ENCODE data around the gene MAP3K9. TPM values are rescaled to one million over a fixed set of nuclear protein-coding genes. Genes with fewer than 3 reads are reported as not detected.

Gene MAP3K9
- total and polyA plus RNA-seq, 9 of the 15 experiments (the other 6 are each of a cell fraction or from before 2014, with no cell fraction given), result 0.03 to 0.60 (median 0.36) TPM

DNA sequence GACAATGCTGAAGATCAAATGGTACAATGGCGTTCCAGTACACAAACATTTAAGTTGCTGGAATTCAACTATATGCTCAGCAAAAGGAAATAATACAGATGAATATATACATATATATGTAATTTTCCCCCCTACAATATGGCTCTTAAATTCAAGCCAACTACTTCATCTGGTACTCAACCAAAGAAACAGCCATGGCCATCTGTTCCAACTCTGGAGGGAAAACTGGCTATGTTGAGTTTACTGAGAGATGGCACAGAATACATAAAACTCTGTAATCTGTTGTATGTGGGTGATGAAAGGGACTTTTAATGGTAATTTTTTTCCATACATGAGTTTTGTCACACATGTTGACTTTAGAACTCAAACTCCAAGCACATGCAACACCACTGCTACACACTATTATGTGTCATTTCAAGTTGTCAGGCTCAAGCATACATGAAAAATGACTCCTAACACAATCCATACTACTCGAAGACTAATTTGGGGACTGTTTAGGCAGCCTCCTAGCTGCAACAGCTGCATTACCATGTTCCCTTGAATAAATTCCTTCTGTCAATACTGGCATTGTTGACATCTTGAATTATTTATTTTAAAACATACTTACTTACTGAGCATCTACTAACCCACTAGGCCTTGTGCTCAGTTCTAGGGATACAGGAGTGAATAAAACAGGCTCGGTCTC, 38.2 kb upstream of the MAP3K9 start (continued):
- TF ChIP-seq MITF (IDR thresholded peaks at IDR 0.05) (no peak), ZNF239 (CRISPR knock-in tag; IDR thresholded peaks at IDR 0.05) (no peak), NBN (IDR thresholded peaks at IDR 0.05; ENCODE audit: low read depth) (no peak)

GRCh38 chr14:70845601-70846000, 36.3 kb upstream of the MAP3K9 start:
- no peak overlapping the region for H3K9ac ChIP-seq (ENCODE audit: insufficient read depth in 1 of 2, low read depth in 2 of 2, low read length in 2 of 2)
- FAIRE-seq (no peak), ATAC-seq (no peak), DNase-seq (ENCODE audit: extremely low read depth in 1 of 4, low spot score in 3 of 4) (no peak)
- no peak overlapping the region for H2AFZ ChIP-seq (ENCODE audit: low read depth, low read length)
- no peaks in the 10 kb centered on the region for H3K4me1 ChIP-seq (replicated peaks in 1 of 2; ENCODE audit: control insufficient read depth in 2 of 2, insufficient read depth in 2 of 2, low read length in 2 of 2)
- H3K4me3 ChIP-seq, result no peak overlapping the region
- no peak overlapping the region for H3K27ac ChIP-seq (ENCODE audit: extremely low read depth, low read depth, low read length)
- in situ Hi-C loops (cut with MboI) (no loop called here), intact Hi-C loops (cut with micrococcal nuclease) (no loop called here)
- no peaks in the 10 kb centered on the region; a peak in 1 of 5 replicates for H3K27me3 ChIP-seq (ENCODE audit: control insufficient read depth in 2 of 2, insufficient read depth in 2 of 2, low read length in 2 of 2)
- no peaks in the 10 kb centered on the region for H3K36me3 ChIP-seq (ENCODE audit: control insufficient read depth, insufficient read depth, low read length)
- H3K9me3 ChIP-seq (replicated peaks; ENCODE audit: control insufficient read depth, insufficient read depth, low read depth, low read length), result no peaks in the 10 kb centered on the region
- ChIA-PET POLR2A (no interaction called here), CTCF (ENCODE audit: low intra/inter-chr PET ratio) (no interaction called here)
- no peaks in the 10 kb centered on the region for H3K79me2 ChIP-seq (ENCODE audit: control insufficient read depth, insufficient read depth, low read length)
- no TSS peak for BruUV-seq (replicated peaks)
- 6% methylated on average over 2 of the region's 2 CpGs for WGBS (ENCODE audit: insufficient coverage, low coverage, missing lambda C conversion rate)
- no peaks in the 10 kb centered on the region for H3K9me1 ChIP-seq (ENCODE audit: control insufficient read depth, insufficient read depth, low read length)
- no peak overlapping the region for H3K4me2 ChIP-seq (ENCODE audit: insufficient read depth, low read length)
- no peaks in the 10 kb centered on the region for H4K20me1 ChIP-seq (replicated peaks; ENCODE audit: control insufficient read depth, insufficient read depth, low read length)
- TF ChIP-seq CBX2 (IDR thresholded peaks at IDR 0.05; ENCODE audit: insufficient read depth, low read length, poor library complexity, severe bottlenecking) (no peak), TAL1 (IDR thresholded peaks at IDR 0.05) (no peak), MBD1 (CRISPR knock-in tag; IDR thresholded peaks at IDR 0.05) (no peak), ZNF311 (CRISPR knock-in tag; IDR thresholded peaks at IDR 0.05) (no peak), ZBTB8A (IDR thresholded peaks at IDR 0.05; ENCODE audit: partially characterized antibody) (no peak)
- TF ChIP-seq, protein P1, sequence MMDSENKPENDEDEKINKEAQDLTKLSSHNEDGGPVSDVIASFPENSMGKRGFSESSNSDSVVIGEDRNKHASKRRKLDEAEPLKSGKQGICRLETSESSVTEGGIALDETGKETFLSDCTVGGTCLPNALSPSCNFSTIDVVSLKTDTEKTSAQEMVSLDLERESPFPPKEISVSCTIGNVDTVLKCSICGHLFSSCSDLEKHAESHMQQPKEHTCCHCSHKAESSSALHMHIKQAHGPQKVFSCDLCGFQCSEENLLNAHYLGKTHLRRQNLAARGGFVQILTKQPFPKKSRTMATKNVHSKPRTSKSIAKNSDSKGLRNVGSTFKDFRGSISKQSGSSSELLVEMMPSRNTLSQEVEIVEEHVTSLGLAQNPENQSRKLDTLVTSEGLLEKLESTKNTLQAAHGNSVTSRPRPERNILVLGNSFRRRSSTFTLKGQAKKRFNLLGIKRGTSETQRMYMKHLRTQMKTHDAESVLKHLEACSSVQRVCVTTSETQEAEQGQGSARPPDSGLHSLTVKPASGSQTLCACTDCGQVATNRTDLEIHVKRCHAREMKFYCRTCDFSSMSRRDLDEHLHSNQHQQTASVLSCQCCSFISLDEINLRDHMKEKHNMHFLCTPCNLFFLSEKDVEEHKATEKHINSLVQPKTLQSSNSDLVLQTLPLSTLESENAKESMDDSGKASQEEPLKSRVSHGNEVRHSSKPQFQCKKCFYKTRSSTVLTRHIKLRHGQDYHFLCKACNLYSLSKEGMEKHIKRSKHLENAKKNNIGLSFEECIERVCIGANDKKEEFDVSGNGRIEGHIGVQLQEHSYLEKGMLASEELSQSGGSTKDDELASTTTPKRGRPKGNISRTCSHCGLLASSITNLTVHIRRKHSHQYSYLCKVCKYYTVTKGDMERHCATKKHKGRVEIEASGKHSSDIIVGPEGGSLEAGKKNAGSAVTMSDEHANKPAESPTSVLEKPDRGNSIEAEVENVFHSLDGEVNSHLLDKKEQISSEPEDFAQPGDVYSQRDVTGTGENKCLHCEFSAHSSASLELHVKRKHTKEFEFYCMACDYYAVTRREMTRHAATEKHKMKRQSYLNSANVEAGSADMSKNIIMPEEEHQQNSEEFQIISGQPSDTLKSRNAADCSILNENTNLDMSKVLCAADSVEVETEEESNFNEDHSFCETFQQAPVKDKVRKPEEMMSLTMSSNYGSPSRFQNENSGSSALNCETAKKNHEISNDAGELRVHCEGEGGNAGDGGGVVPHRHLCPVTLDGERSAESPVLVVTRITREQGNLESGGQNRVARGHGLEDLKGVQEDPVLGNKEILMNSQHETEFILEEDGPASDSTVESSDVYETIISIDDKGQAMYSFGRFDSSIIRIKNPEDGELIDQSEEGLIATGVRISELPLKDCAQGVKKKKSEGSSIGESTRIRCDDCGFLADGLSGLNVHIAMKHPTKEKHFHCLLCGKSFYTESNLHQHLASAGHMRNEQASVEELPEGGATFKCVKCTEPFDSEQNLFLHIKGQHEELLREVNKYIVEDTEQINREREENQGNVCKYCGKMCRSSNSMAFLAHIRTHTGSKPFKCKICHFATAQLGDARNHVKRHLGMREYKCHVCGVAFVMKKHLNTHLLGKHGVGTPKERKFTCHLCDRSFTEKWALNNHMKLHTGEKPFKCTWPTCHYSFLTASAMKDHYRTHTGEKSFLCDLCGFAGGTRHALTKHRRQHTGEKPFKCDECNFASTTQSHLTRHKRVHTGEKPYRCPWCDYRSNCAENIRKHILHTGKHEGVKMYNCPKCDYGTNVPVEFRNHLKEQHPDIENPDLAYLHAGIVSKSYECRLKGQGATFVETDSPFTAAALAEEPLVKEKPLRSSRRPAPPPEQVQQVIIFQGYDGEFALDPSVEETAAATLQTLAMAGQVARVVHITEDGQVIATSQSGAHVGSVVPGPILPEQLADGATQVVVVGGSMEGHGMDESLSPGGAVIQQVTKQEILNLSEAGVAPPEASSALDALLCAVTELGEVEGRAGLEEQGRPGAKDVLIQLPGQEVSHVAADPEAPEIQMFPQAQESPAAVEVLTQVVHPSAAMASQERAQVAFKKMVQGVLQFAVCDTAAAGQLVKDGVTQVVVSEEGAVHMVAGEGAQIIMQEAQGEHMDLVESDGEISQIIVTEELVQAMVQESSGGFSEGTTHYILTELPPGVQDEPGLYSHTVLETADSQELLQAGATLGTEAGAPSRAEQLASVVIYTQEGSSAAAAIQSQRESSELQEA (IDR thresholded peaks at IDR 0.05; ENCODE audit: low read depth), result no peak
